Measurements from ENCODE around the gene DCT. TPM values are rescaled to one million over a fixed set of nuclear protein-coding genes. Genes with fewer than 3 reads are reported as not detected.

The DCT gene
- total RNA-seq, 8 experiments from 2014 or later = 0.10 to 0.95 (median 0.43) TPM; not detected in 1

DNA sequence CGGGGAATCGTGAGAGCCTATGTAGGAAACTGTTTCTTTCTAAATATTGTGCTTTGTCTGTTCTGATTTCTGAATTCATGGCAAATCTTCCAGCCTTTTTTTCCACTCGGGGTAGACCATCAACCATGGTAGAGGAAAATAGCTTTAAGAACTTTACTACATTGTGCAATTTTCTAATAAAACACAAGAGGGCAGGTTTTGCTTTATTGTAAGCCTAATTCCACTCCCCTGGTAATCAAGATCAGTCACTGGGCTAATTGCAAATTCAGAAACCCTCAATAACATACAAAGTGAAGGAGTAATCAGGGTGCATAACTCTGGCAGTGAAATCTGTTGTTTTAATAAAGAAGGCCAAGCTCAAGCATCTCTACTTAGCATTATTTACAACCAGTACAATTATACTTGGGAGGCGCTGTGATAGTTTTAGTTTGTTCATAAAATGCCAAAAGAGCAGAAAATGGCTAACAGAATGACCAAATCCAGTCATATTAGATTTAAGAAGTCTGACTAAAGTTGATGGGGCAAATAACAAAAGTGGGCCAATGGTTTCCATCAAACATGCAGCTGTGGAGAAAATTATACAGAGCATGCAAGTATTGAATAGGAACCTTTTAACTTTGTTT lies 43.8 kb downstream of the DCT start:
- Histone ChIP-seq H3K27ac (no peak overlapping the region), H3K4me3 (no peak overlapping the region), H3K4me1 (replicated peaks in 1 of 2) (peaks cover 17 to 18% of the 10 kb centered on the region in 2 donors)
- WGBS, 10 experiments = 20 to 77% (median 31%) methylated on average over 1 to 4 of the region's 4 CpGs
- ATAC-seq (replicated peaks in 6 of 8) = peak; percentile 20 to 85 (median 51)
- in situ Hi-C loops (cut with MboI; ENCODE audit: low pct_unique_long_range_greater_than_20kb in 2 of 9, low sequenced_read_pairs in 9 of 9, unreplicated experiment in 9 of 9) = loop anchor here in 5 of 9 experiments (25.0 kb wide), 3 partner anchors 127 to 702 kb away; partner anchors contain the start of gene GPR180 (in 4 of the 5)

- Histone ChIP-seq H3K4me1 (replicated peaks in 1 of 2) (peaks cover 17 to 18% of the 10 kb centered on the region in 2 donors), H3K27ac (peak overlapping the region; percentile 73 to 79), H3K4me3 (peak overlapping the region in 2 of 5 donors; percentile 7)
- in situ Hi-C loops (cut with MboI; ENCODE audit: low pct_unique_long_range_greater_than_20kb in 2 of 9, low sequenced_read_pairs in 9 of 9, unreplicated experiment in 9 of 9) = loop anchor here in 5 of 9 experiments (25.0 kb wide), 3 partner anchors 129 to 704 kb away; partner anchors contain the start of gene GPR180 (in 4 of the 5)
- ATAC-seq (replicated peaks in 6 of 8) = peak in 5 of 8 experiments; percentile 89 to 96 (median 92)
- 35 to 91% (median 60%) methylated on average over 3 to 19 of the region's 19 CpGs; no CpG with 5 or more reads in 1 of the 10 experiments for whole genome bisulfite sequencing, 10 experiments
Measured at GRCh38 chr13:94433055-94433961, 46.2 kb downstream of the DCT start.

DNA sequence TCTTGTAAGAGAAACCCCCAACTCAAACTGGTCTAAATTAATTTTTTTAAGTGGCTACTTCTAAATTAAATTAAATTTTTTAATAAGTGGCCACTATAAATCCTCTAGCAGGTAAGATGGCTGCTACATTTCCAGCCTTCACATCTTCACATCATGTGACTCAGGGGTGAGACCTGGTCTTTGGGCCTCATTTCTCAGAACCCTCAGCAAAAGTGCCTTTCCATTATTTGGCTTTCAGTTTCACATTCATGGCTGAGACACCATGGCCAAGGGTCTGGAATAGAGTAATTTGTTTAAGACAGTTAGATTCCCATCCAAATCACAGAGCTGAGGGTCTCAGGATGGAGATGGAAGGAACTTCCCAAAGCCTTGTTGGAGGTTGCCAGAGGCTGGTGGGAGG lies 47.5 kb downstream of the DCT start:
- Histone ChIP-seq H3K27ac (no peak overlapping the region), H3K4me1 (replicated peaks in 1 of 2) (peaks cover 17 to 23% of the 10 kb centered on the region in 2 donors), H3K4me3 (no peak overlapping the region)
- in situ Hi-C loops (cut with MboI; ENCODE audit: low pct_unique_long_range_greater_than_20kb in 2 of 9, low sequenced_read_pairs in 9 of 9, unreplicated experiment in 9 of 9) = loop anchor here in 5 of 9 experiments (25.0 kb wide), 3 partner anchors 130 to 705 kb away; partner anchors contain the start of gene GPR180 (in 4 of the 5)
- ATAC-seq (replicated peaks in 6 of 8) = peak in 1 of 8 experiments; percentile 24

DNA sequence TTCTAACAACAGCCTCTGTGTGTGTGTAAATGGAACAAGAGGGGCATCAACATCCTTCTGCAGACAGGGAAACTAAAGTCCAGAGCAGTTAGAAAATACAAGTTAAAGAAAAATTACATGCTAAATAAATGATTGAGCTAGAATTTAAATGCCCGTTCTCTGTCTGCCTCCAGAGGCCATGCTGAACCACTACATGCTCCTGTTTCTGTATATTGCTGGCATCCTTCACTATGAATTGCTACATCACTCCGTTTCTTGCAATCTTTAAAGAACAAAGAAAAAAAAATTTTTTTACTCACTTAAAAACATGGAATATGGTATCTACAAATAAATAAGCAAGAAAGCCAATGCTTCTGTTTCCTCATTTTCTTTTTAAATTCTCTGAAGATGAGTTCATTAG lies 47.9 kb downstream of the DCT start:
- Histone ChIP-seq H3K4me1 (replicated peaks in 1 of 2) (peaks cover 17 to 23% of the 10 kb centered on the region in 2 donors), H3K4me3 (no peak overlapping the region), H3K27ac (no peak overlapping the region)
- in situ Hi-C loops (cut with MboI; ENCODE audit: low pct_unique_long_range_greater_than_20kb in 2 of 9, low sequenced_read_pairs in 9 of 9, unreplicated experiment in 9 of 9) = loop anchor here in 5 of 9 experiments (25.0 kb wide), 3 partner anchors 131 to 706 kb away; partner anchors contain the start of gene GPR180 (in 4 of the 5)
- 17 to 100% (median 91%) methylated on average over 1 to 2 of the region's 2 CpGs; no CpG with 5 or more reads in 1 of the 10 experiments for WGBS, 10 experiments
- ATAC-seq (replicated peaks in 6 of 8) = no peak

DNA sequence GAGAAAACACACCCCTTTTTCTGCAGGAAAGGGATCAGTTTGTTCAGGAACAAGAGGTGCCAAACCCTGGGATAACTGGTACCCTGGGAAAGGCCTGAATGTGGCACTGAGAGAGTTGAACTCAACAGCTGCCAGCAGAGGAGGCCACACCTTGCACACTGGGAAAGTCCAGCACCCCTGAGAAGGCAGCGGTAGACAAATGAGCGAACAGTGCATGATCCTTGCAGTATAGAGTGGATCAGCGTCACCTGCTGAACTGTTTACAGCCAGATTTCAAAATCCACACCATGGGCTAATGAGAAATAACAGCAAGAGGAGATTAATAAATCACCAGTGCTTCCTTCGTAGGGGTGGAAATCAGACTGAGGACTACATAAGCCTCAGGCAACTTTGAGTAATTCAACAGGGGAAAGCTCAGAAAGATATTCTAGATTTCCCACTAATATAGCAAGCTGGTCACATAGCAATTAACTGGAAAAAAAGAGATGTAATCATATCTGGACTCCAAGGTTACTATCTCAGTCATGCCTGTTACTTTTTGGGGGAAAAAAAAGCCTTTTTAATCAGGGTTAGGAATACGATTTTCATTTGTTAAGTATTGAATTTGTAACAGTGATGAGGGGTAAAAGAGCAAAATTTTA lies 52.0 kb downstream of the DCT start:
- Histone ChIP-seq H3K4me1 (replicated peaks in 1 of 2) (peaks cover 0 to 5% of the 10 kb centered on the region in 2 donors), H3K4me3 (no peak overlapping the region), H3K27ac (no peak overlapping the region)
- peak in 5 of 8 experiments; percentile 80 to 99 (median 96) for ATAC-seq (replicated peaks in 6 of 8)
- in situ Hi-C loops (cut with MboI; ENCODE audit: low pct_unique_long_range_greater_than_20kb in 2 of 9, low sequenced_read_pairs in 9 of 9, unreplicated experiment in 9 of 9) = loop anchor here in 5 of 9 experiments (25.0 kb wide), 3 partner anchors 135 to 710 kb away; partner anchors contain the start of gene GPR180 (in 4 of the 5)
- WGBS, 10 experiments = 38 to 94% (median 69%) methylated on average over 2 to 5 of the region's 5 CpGs; no CpG with 5 or more reads in 1 of the 10 experiments

DNA sequence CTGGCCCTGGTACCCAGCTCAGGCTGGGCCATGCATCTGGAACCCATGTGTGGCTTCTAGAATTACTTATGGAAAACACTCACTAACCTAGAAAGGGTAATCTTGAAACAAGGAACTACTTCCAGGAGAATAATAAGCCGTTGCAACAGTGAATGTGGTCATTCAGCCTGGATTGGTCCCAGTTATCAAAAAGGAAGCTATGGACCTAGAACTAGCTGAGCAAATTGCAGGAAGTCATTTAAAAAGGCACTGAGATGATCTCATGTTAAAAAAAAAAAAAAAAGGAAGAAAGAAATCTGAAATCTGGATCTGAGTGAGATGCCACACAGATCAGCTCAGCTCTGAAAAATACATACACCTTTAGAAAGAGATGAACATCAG lies 59.6 kb downstream of the DCT start:
- peaks cover 13 to 17% of the 10 kb centered on the region in 2 donors for H3K4me1 ChIP-seq (replicated peaks in 1 of 2)
- peak in 1 of 8 experiments; percentile 18 for ATAC-seq (replicated peaks in 6 of 8)
- no peak overlapping the region for H3K27ac ChIP-seq
- in situ Hi-C loops (cut with MboI; ENCODE audit: low pct_unique_long_range_greater_than_20kb in 2 of 9, low sequenced_read_pairs in 9 of 9, unreplicated experiment in 9 of 9) = no loop called here
- WGBS, 10 experiments = 0 to 88% (median 60%) methylated on average over 1 of the region's 1 CpG; no CpG with 5 or more reads in 1 of the 10 experiments
- no peak overlapping the region for H3K4me3 ChIP-seq

- H3K4me3 ChIP-seq = no peak overlapping the region
- peak in 4 of 8 experiments; percentile 18 to 90 (median 79) for ATAC-seq (replicated peaks in 6 of 8)
- H3K27ac ChIP-seq = no peak overlapping the region
- WGBS, 10 experiments = 0 to 100% (median 60%) methylated on average over 1 of the region's 1 CpG
- peaks cover 18 to 22% of the 10 kb centered on the region in 2 donors for H3K4me1 ChIP-seq (replicated peaks in 1 of 2)
- in situ Hi-C loops (cut with MboI; ENCODE audit: low pct_unique_long_range_greater_than_20kb in 2 of 9, low sequenced_read_pairs in 9 of 9, unreplicated experiment in 9 of 9) = no loop called here
Measured at GRCh38 chr13:94419304-94419924, 60.1 kb downstream of the DCT start.

DNA sequence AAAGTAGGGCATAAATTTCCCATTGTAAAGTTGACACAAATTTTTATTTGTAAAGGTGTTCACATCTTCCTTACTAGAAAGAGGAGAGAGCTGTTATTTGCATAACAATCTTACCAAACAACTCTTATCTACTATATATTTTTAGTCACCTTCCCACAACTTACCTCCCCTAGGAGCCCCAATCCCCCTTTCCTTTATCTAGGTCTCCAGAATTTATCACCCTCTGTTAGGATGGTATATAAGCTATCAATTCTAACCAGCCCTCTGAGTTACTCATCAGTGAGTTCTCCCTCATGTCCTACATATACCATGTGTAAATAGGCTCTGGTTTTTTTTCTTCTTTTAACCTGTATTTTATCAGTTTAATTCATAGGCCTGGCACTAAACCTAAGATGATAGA lies 62.2 kb downstream of the DCT start:
- in situ Hi-C loops (cut with MboI; ENCODE audit: low pct_unique_long_range_greater_than_20kb in 2 of 9, low sequenced_read_pairs in 9 of 9, unreplicated experiment in 9 of 9) = no loop called here
- peaks cover 19 to 27% of the 10 kb centered on the region in 2 donors for H3K4me1 ChIP-seq (replicated peaks in 1 of 2)
- ATAC-seq (replicated peaks in 6 of 8) = no peak
- no peak overlapping the region for H3K27ac ChIP-seq
- no peak overlapping the region for H3K4me3 ChIP-seq

DNA sequence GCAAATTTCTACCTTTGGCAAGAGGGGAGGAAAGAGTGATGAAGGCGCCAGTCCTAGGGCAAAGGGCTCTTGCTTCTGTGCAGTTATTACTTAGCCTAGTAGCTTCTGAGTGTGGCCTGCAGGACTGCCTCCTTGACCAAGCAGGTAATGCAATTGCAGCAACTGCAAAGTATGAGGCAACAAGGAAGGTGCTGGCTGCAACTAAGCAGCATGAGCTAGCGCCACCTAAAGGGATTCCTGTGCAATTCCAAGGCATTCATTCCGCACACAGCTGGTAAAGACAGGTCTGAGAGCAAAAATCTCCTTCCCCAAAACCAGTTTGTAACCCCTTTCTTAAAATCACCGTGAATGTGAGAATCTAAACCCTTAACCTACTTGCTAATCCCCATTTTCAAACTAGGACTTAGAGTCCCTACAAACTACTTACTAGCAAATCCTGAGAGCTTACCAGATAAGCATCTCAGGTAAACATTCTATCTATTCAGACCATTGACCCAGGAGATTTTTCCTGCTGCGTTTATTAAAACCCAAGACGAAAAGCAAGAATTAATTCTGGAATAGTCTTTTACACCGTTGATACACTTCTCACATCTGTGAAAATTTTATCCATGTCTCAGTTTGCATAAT lies 62.9 kb downstream of the DCT start:
- peak in 6 of 8 experiments; percentile 41 to 68 (median 54) for ATAC-seq (replicated peaks in 6 of 8)
- 8 to 91% (median 59%) methylated on average over 1 to 7 of the region's 7 CpGs for WGBS, 10 experiments
- Histone ChIP-seq H3K4me3 (no peak overlapping the region), H3K4me1 (replicated peaks in 1 of 2) (peaks cover 19 to 27% of the 10 kb centered on the region in 2 donors), H3K27ac (no peak overlapping the region)
- in situ Hi-C loops (cut with MboI; ENCODE audit: low pct_unique_long_range_greater_than_20kb in 2 of 9, low sequenced_read_pairs in 9 of 9, unreplicated experiment in 9 of 9) = no loop called here

DNA sequence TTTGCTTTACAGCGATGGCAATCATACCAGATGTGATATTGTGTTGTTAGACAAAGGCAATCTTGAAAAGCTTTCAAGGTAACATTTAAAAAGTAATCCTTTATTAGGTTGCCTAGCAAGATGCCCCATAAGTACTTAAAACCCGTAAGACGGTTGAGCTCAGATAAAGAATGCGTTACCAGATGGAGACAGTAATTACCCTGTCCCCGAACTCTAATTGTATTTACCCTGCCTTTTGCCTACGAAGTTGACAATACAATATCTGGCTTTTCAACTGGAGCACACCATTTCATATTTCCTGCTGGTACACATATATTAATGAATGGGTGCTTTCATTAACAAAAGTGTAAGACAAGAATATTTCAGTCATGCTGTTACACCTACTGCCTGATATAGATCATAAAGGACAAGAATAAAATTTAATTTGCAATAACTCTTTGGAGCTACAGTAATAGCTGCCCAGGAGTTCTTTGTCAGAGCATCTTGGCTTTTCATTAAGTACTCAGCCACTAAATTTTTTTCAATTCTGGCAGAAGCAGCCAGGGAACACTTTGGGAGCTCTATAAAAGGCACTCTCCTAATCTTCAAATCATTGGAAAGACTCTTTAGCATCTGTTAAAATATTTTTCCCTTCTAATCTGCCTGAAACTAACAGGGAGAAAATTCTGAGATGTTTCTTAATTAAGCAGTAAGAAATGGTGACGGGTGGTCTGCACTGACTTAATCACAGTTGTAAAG lies 63.8 kb downstream of the DCT start:
- no peak overlapping the region for H3K27ac ChIP-seq
- peaks cover 19 to 27% of the 10 kb centered on the region in 2 donors for H3K4me1 ChIP-seq (replicated peaks in 1 of 2)
- in situ Hi-C loops (cut with MboI; ENCODE audit: low pct_unique_long_range_greater_than_20kb in 2 of 9, low sequenced_read_pairs in 9 of 9, unreplicated experiment in 9 of 9) = no loop called here
- 27 to 100% (median 69%) methylated on average over 1 to 7 of the region's 7 CpGs for WGBS, 10 experiments
- peak in 4 of 8 experiments; percentile 27 to 40 (median 30) for ATAC-seq (replicated peaks in 6 of 8)
- no peak overlapping the region for H3K4me3 ChIP-seq

DNA sequence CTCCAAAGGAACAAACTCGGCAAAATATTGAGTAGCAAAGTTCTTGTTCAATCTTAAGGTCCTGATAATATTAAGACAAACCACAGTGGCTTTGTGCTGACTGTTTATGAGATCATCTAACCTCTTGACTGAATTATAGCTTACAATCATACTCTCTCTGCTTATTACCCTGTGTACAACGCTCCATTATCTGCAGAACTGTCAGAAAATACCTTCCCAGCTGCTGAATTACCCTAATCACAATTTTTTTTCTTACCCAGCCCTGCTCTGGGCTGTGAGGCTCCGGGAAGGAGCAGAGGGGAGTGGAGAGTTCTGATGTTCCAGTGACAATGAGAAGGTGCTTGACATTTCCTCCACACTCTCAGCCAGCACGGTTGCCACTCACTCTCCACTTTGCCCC lies 64.8 kb downstream of the DCT start:
- Histone ChIP-seq H3K4me3 (no peak overlapping the region), H3K4me1 (replicated peaks in 1 of 2) (peaks cover 19 to 27% of the 10 kb centered on the region in 2 donors), H3K27ac (no peak overlapping the region)
- in situ Hi-C loops (cut with MboI; ENCODE audit: low pct_unique_long_range_greater_than_20kb in 2 of 9, low sequenced_read_pairs in 9 of 9, unreplicated experiment in 9 of 9) = no loop called here
- ATAC-seq (replicated peaks in 6 of 8) = peak in 5 of 8 experiments; percentile 74 to 91 (median 86)
- WGBS, 10 experiments = 0 to 100% (median 60%) methylated on average over 1 to 4 of the region's 4 CpGs; no CpG with 5 or more reads in 1 of the 10 experiments
